Measurements from ENCODE around the gene TXLNG.
A peak's percentile ranks its signal among the peaks of the same experiment; 100 is the strongest.

The TXLNG gene

GRCh38 chrX:16785247-16786138 lies 773 bp upstream of the TXLNG start (continued):
- TF ChIP-seq MZF1 (tag by site-specific recombination; IDR thresholded peaks at IDR 0.05; ENCODE audit: borderline replicate concordance) (peak; percentile 48; the same call in 1 of the 2 replicates), GLIS1 (tag by site-specific recombination; IDR thresholded peaks at IDR 0.05) (no peak), ZNF341 (tag by site-specific recombination; IDR thresholded peaks at IDR 0.05; ENCODE audit: low read depth) (peak; percentile 61), ZBTB49 (tag by site-specific recombination; IDR thresholded peaks at IDR 0.05; ENCODE audit: low read depth) (no peak), ZNF548 (tag by site-specific recombination; IDR thresholded peaks at IDR 0.05) (no peak), AEBP2 (tag by site-specific recombination; IDR thresholded peaks at IDR 0.05; ENCODE audit: borderline replicate concordance) (no peak), ZBTB48 (tag by site-specific recombination; IDR thresholded peaks at IDR 0.05) (peak; percentile 82), ZNF555 (tag by site-specific recombination; conservative IDR thresholded peaks at IDR 0.05) (no peak), ZNF600 (tag by site-specific recombination; IDR thresholded peaks at IDR 0.05) (peak; percentile 80), ZNF10 (tag by site-specific recombination; IDR thresholded peaks at IDR 0.05) (no peak; the same call in 1 of the 2 replicates), ZNF324 (tag by site-specific recombination; IDR thresholded peaks at IDR 0.05) (0 out of 2 replicates have a peak, but pooled peaks have one; percentile 21), ZNF18 (tag by site-specific recombination; IDR thresholded peaks at IDR 0.05) (peak; percentile 70; the same call in 1 of the 2 replicates), EGR2 (tag by site-specific recombination; IDR thresholded peaks at IDR 0.05; ENCODE audit: low read depth) (no peak), ZNF423 (tag by site-specific recombination; IDR thresholded peaks at IDR 0.05) (peak; percentile 71), ZNF335 (tag by site-specific recombination; conservative IDR thresholded peaks at IDR 0.05) (peak; percentile 91), ZNF791 (tag by site-specific recombination; IDR thresholded peaks at IDR 0.05) (no peak), ZNF146 (tag by site-specific recombination; IDR thresholded peaks at IDR 0.05) (no peak), ZNF16 (tag by site-specific recombination; IDR thresholded peaks at IDR 0.05; ENCODE audit: low read depth) (no peak), ZBTB8A (tag by site-specific recombination; IDR thresholded peaks at IDR 0.05) (0 out of 2 replicates have a peak, but pooled peaks have one; percentile 4), ZNF692 (tag by site-specific recombination; IDR thresholded peaks at IDR 0.05) (peak; percentile 73), ZNF157 (tag by site-specific recombination; IDR thresholded peaks at IDR 0.05) (no peak), ZNF2 (tag by site-specific recombination; IDR thresholded peaks at IDR 0.05) (peak; percentile 47; the same call in 1 of the 2 replicates), PRDM1 (tag by site-specific recombination; IDR thresholded peaks at IDR 0.05) (peak; percentile 94), YY2 (tag by site-specific recombination; IDR thresholded peaks at IDR 0.05) (no peak), IKZF3 (tag by site-specific recombination; IDR thresholded peaks at IDR 0.05) (peak; percentile 73), PRDM10 (tag by site-specific recombination; IDR thresholded peaks at IDR 0.05) (peak; percentile 87; the same call in 1 of the 2 replicates), ZFP69B (tag by site-specific recombination; IDR thresholded peaks at IDR 0.05) (peak; percentile 75), ZBTB6 (tag by site-specific recombination; IDR thresholded peaks at IDR 0.05) (no peak)
